ENCODE measurements around the gene CCDC88B. TPM values are rescaled to one million over a fixed set of nuclear protein-coding genes. Genes with fewer than 3 reads are reported as not detected.
A peak's percentile ranks its signal among the peaks of the same experiment; 100 is the strongest.

The CCDC88B gene
- total and polyA plus RNA-seq, 9 of the 15 experiments (the other 6 are each of a cell fraction or from before 2014, with no cell fraction given): 0.13 to 18.1 (median 7.9) TPM

DNA sequence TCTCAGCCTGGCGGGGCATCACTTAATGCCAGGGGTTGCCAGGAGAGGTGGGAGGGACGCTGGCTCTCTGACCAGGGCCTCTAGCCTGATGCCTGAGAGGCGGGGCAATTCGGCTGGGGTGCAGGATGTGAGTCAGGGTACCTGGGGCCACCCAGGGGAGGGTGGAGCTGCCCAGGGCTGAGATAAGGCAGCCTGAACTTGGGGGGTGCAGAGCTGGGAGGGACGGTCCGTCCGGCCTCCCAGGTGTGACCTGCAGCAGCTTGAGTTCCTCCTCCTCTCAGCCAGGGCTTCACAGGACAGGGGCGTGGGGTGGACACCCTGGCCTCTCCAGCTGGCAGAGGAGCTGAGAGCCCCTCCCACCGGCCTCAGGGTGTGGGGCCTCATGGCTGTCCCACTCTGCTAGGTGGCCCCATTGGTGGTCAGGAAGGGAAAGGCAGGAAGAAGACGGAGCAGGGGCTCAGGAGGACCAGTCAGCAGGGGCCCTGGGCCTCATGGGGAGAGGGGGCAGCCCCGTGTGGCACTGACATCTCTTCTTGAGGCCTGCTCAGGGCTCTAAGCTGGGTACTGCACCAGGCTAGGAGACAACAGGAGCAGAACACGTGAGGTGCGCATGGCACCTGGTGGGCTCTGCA is 18.0 kb downstream of the CCDC88B start (continued):
- TF ChIP-seq HDAC8 (tag; IDR thresholded peaks at IDR 0.05): no peak
- TF ChIP-seq, protein P1, sequence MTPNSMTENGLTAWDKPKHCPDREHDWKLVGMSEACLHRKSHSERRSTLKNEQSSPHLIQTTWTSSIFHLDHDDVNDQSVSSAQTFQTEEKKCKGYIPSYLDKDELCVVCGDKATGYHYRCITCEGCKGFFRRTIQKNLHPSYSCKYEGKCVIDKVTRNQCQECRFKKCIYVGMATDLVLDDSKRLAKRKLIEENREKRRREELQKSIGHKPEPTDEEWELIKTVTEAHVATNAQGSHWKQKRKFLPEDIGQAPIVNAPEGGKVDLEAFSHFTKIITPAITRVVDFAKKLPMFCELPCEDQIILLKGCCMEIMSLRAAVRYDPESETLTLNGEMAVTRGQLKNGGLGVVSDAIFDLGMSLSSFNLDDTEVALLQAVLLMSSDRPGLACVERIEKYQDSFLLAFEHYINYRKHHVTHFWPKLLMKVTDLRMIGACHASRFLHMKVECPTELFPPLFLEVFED (CRISPR knock-in tag; conservative IDR thresholded peaks at IDR 0.05): no peak
- TF ChIP-seq, protein P2, sequence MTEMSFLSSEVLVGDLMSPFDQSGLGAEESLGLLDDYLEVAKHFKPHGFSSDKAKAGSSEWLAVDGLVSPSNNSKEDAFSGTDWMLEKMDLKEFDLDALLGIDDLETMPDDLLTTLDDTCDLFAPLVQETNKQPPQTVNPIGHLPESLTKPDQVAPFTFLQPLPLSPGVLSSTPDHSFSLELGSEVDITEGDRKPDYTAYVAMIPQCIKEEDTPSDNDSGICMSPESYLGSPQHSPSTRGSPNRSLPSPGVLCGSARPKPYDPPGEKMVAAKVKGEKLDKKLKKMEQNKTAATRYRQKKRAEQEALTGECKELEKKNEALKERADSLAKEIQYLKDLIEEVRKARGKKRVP (CRISPR knock-in tag; IDR thresholded peaks at IDR 0.05): no peak
- no peak for TF ChIP-seq PTRF (tag; IDR thresholded peaks at IDR 0.05)
- TF ChIP-seq, protein P3, sequence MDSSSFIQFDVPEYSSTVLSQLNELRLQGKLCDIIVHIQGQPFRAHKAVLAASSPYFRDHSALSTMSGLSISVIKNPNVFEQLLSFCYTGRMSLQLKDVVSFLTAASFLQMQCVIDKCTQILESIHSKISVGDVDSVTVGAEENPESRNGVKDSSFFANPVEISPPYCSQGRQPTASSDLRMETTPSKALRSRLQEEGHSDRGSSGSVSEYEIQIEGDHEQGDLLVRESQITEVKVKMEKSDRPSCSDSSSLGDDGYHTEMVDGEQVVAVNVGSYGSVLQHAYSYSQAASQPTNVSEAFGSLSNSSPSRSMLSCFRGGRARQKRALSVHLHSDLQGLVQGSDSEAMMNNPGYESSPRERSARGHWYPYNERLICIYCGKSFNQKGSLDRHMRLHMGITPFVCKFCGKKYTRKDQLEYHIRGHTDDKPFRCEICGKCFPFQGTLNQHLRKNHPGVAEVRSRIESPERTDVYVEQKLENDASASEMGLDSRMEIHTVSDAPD (CRISPR knock-in tag; IDR thresholded peaks at IDR 0.05): no peak
- peak; percentile 37; the same call in 1 of the 2 replicates for TF ChIP-seq LEF1 (IDR thresholded peaks at IDR 0.05)
- TF ChIP-seq ZNF655 (CRISPR knock-in tag; IDR thresholded peaks at IDR 0.05): no peak
- TF ChIP-seq, protein P4, sequence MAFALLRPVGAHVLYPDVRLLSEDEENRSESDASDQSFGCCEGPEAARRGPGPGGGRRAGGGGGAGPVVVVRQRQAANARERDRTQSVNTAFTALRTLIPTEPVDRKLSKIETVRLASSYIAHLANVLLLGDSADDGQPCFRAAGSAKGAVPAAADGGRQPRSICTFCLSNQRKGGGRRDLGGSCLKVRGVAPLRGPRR (CRISPR knock-in tag; IDR thresholded peaks at IDR 0.05): no peak
- no peak for TF ChIP-seq ZNF224 (CRISPR knock-in tag; IDR thresholded peaks at IDR 0.05)
- no peak for TF ChIP-seq TEAD4 (IDR thresholded peaks at IDR 0.05; ENCODE audit: low read length)
- no peak for TF ChIP-seq TEAD4 (CRISPR knock-in tag; IDR thresholded peaks at IDR 0.05; ENCODE audit: borderline replicate concordance)
- TF ChIP-seq, protein P5, sequence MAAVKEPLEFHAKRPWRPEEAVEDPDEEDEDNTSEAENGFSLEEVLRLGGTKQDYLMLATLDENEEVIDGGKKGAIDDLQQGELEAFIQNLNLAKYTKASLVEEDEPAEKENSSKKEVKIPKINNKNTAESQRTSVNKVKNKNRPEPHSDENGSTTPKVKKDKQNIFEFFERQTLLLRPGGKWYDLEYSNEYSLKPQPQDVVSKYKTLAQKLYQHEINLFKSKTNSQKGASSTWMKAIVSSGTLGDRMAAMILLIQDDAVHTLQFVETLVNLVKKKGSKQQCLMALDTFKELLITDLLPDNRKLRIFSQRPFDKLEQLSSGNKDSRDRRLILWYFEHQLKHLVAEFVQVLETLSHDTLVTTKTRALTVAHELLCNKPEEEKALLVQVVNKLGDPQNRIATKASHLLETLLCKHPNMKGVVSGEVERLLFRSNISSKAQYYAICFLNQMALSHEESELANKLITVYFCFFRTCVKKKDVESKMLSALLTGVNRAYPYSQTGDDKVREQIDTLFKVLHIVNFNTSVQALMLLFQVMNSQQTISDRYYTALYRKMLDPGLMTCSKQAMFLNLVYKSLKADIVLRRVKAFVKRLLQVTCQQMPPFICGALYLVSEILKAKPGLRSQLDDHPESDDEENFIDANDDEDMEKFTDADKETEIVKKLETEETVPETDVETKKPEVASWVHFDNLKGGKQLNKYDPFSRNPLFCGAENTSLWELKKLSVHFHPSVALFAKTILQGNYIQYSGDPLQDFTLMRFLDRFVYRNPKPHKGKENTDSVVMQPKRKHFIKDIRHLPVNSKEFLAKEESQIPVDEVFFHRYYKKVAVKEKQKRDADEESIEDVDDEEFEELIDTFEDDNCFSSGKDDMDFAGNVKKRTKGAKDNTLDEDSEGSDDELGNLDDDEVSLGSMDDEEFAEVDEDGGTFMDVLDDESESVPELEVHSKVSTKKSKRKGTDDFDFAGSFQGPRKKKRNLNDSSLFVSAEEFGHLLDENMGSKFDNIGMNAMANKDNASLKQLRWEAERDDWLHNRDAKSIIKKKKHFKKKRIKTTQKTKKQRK (IDR thresholded peaks at IDR 0.05; ENCODE audit: borderline replicate concordance, low read depth, low read length): no peak
- no peak for TF ChIP-seq U2AF2 (optimal IDR thresholded peaks at IDR 0.05; ENCODE audit: low read depth, low read length)
- TF ChIP-seq PREB (CRISPR knock-in tag; IDR thresholded peaks at IDR 0.05): no peak
- no peak for TF ChIP-seq ELF4 (CRISPR knock-in tag; IDR thresholded peaks at IDR 0.05)
- TF ChIP-seq ZBTB2 (IDR thresholded peaks at IDR 0.05): peak; percentile 46; the same call in 1 of the 2 replicates
